ENCODE data around the gene ZMYM4.

ZMYM4 gene

GRCh38 chr1:35268282-35269200 is at the start of gene ZMYM4:
Gene ZMYM4 (plus strand): TSS chr1:35268709. CDS start chr1:35269047, 338 bp downstream.
- H3K4me3 ChIP-seq (ENCODE audit: low read depth, low read length) = peak within 1 kb of the TSS; percentile 66
- TF ChIP-seq CTCF (IDR thresholded peaks at IDR 0.05; ENCODE audit: borderline replicate concordance, insufficient read depth, low read depth, low read length) = 0 out of 2 replicates have a peak, but pooled peaks have one; percentile 11

- H3K4me3 ChIP-seq (ENCODE audit: low read depth, low read length) = no peak overlapping the region
- TF ChIP-seq CTCF (IDR thresholded peaks at IDR 0.05; ENCODE audit: borderline replicate concordance, insufficient read depth, low read depth, low read length) = peak; percentile 71
Observed at GRCh38 chr1:35220976-35221375, 47.5 kb upstream of the ZMYM4 start.

- no peak for TF ChIP-seq CTCF (IDR thresholded peaks at IDR 0.05; ENCODE audit: borderline replicate concordance, insufficient read depth, low read depth, low read length)
Observed at GRCh38 chr1:35222322-35223083, 46.0 kb upstream of the ZMYM4 start.

GRCh38 chr1:35223084-35223630 is 45.4 kb upstream of the ZMYM4 start:
- H3K4me3 ChIP-seq (ENCODE audit: low read depth, low read length) = no peak overlapping the region
- TF ChIP-seq CTCF (IDR thresholded peaks at IDR 0.05; ENCODE audit: borderline replicate concordance, insufficient read depth, low read depth, low read length) = no peak

More at GRCh38 chr1:35222322-35223083, 46.0 kb upstream of the ZMYM4 start:
- no peak overlapping the region for H3K4me3 ChIP-seq (ENCODE audit: low read depth, low read length)

GRCh38 chr1:35226546-35226945 is 42.0 kb upstream of the ZMYM4 start:
- no peak overlapping the region for H3K4me3 ChIP-seq (ENCODE audit: low read depth, low read length)
- TF ChIP-seq CTCF (IDR thresholded peaks at IDR 0.05; ENCODE audit: borderline replicate concordance, insufficient read depth, low read depth, low read length) = no peak

- no peak for TF ChIP-seq CTCF (IDR thresholded peaks at IDR 0.05; ENCODE audit: borderline replicate concordance, insufficient read depth, low read depth, low read length)
- no peak overlapping the region for H3K4me3 ChIP-seq (ENCODE audit: low read depth, low read length)
Observed at GRCh38 chr1:35229587-35230360, 38.7 kb upstream of the ZMYM4 start.

Data from GM12875 (cell line).